Neural cell (in vitro differentiated cells): ENCODE results near the gene PDE8B. TPM values are rescaled to one million over a fixed set of nuclear protein-coding genes. Genes with fewer than 3 reads are reported as not detected.

ENCODE experiments used
- H2AFZ ChIP-seq: fragments of 200-600, 300-800 bp; sonication (generic), shearing (Covaris generic); 2 replicates; pipeline ENCODE4 v1.6.0; 2014; ENCODE audit warnings: low read depth, mild to moderate bottlenecking, antibody characterized with exemption, low read length, moderate library complexity
- H3F3A ChIP-seq: fragments of 200-600 bp; shearing (Covaris generic); 2 replicates; pipeline ENCODE4 v1.6.1; 2016; ENCODE audit warnings: mild to moderate bottlenecking, moderate library complexity, mixed read lengths, antibody characterized with exemption, low read length; ENCODE audit not compliant: insufficient read depth, poor library complexity, severe bottlenecking
- H3K27ac ChIP-seq: fragments of 200-600, 300-800 bp; sonication (generic), shearing (Covaris generic); 2 replicates; pipeline ENCODE4 v1.5.1; 2014; ENCODE audit warnings: mild to moderate bottlenecking, low read length, moderate library complexity
- H3K27me3 ChIP-seq: fragments of 300-800, 200-600 bp; sonication (generic), shearing (Covaris generic); 2 replicates; pipeline ENCODE4 v1.6.0; 2014; ENCODE audit warnings: mild to moderate bottlenecking, low read depth, low read length, moderate library complexity; ENCODE audit not compliant: insufficient read depth
- H3K36me3 ChIP-seq: fragments of 300-800, 200-600 bp; sonication (generic), shearing (Covaris generic); 2 replicates; pipeline ENCODE4 v1.5.1; 2014; ENCODE audit warnings: mild to moderate bottlenecking, antibody characterized with exemption, low read length, moderate library complexity; ENCODE audit not compliant: insufficient read depth
- H3K4me2 ChIP-seq: fragments of 300-800, 200-600 bp; sonication (generic), shearing (Covaris generic); 2 replicates; pipeline ENCODE4 v1.6.0; 2014; ENCODE audit warnings: mild to moderate bottlenecking, low read length
- H3K4me3 ChIP-seq: fragments of 300-800, 200-600 bp; sonication (generic), shearing (Covaris generic); 2 replicates; pipeline ENCODE4 v1.5.1; 2014; ENCODE audit warnings: mild to moderate bottlenecking, low read length, moderate library complexity
- H3K79me2 ChIP-seq: fragments of 200-600 bp; shearing (Covaris generic); replicated peaks from 2 replicates; pipeline ENCODE4 v1.6.0; 2014; ENCODE audit warnings: mild to moderate bottlenecking, low read length, moderate library complexity; ENCODE audit not compliant: insufficient read depth
- H3K9ac ChIP-seq: fragments of 300-800, 200-600 bp; sonication (generic), shearing (Covaris generic); 2 replicates; pipeline ENCODE4 v1.6.1; 2016; ENCODE audit warnings: mild to moderate bottlenecking, low read length, mixed read lengths
- H3K9me2 ChIP-seq: fragments of 200-600 bp; shearing (Covaris generic); 2 replicates; pipeline ENCODE4 v1.6.1; 2016; ENCODE audit warnings: mild to moderate bottlenecking, low read length, mixed read lengths; ENCODE audit not compliant: insufficient read depth
- H3K9me3 ChIP-seq: fragments of 200-600, 300-800 bp; sonication (generic), shearing (Covaris generic); 2 replicates; pipeline ENCODE4 v1.6.1; 2016; ENCODE audit warnings: mild to moderate bottlenecking, mixed run types, low read length, moderate library complexity, mixed read lengths
- H4K20me1 ChIP-seq: fragments of 200-600 bp; shearing (Covaris generic); 2 replicates; pipeline ENCODE4 v1.6.1; 2016; ENCODE audit warnings: mild to moderate bottlenecking, mixed run types; ENCODE audit not compliant: insufficient read depth
- CTCF ChIP-seq: fragments of 450-650 bp; IDR thresholded peaks from 2 replicates; pipeline ENCODE4 v1.5.1; 2014; ENCODE audit warnings: antibody characterized with exemption, mild to moderate bottlenecking, moderate library complexity; ENCODE audit not compliant: poor library complexity, severe bottlenecking
- EP300 ChIP-seq: fragments of 450-650 bp; conservative IDR thresholded peaks from 2 replicates; pipeline ENCODE4 v1.6.1; 2014; ENCODE audit warnings: antibody characterized with exemption, mild to moderate bottlenecking, moderate library complexity; ENCODE audit not compliant: poor library complexity, severe bottlenecking
- EZH2 ChIP-seq: fragments of 200-600, 300-800 bp; shearing (Covaris generic), sonication (generic); IDR thresholded peaks from 2 replicates; pipeline ENCODE4 v1.6.1; 2014; ENCODE audit warnings: antibody characterized with exemption, low read length, borderline replicate concordance, mild to moderate bottlenecking; ENCODE audit not compliant: insufficient read depth, poor library complexity, severe bottlenecking
- MXI1 ChIP-seq: fragments of 450-650 bp; conservative IDR thresholded peaks from 2 replicates; pipeline ENCODE4 v1.6.1; 2014; ENCODE audit warnings: antibody characterized with exemption, mild to moderate bottlenecking; ENCODE audit not compliant: poor library complexity, severe bottlenecking
- POLR2AphosphoS5 ChIP-seq: IDR thresholded peaks from 2 replicates; pipeline ENCODE4 v1.6.1; 2012
- RAD21 ChIP-seq: fragments of 450-650 bp; conservative IDR thresholded peaks from 2 replicates; pipeline ENCODE4 v1.6.1; 2014; ENCODE audit warnings: antibody characterized with exemption, mild to moderate bottlenecking, moderate library complexity
- REST ChIP-seq: IDR thresholded peaks from 2 replicates; pipeline ENCODE4 v1.6.1; 2012; ENCODE audit warnings: borderline replicate concordance
- SMC3 ChIP-seq: fragments of 450-650 bp; conservative IDR thresholded peaks from 2 replicates; pipeline ENCODE4 v1.6.1; 2014; ENCODE audit warnings: antibody characterized with exemption, mild to moderate bottlenecking, moderate library complexity; ENCODE audit not compliant: poor library complexity
- TAF1 ChIP-seq: IDR thresholded peaks from 2 replicates; pipeline ENCODE4 v1.6.1; 2012; ENCODE audit warnings: low read depth
- polyA plus RNA-seq: library from polyadenylated mRNA; depleted of rRNA; stranded (reverse); fragments of >200 nt; gene quantifications from 2 replicates; pipeline ENCODE4 v1.2.3, GENCODE V29; 2014

PDE8B gene
- polyA plus RNA-seq, 1 donor from 2014 or later = 0.22 TPM

- no peaks in the 10 kb centered on the region for H3K9me3 ChIP-seq
- no peaks in the 10 kb centered on the region for H4K20me1 ChIP-seq
- H3K27ac ChIP-seq = no peak overlapping the region
- H3K4me2 ChIP-seq = no peak overlapping the region
- H3K36me3 ChIP-seq = no peaks in the 10 kb centered on the region
- H3K27me3 ChIP-seq = no peaks in the 10 kb centered on the region
- H3K9ac ChIP-seq = no peak overlapping the region
- no peaks in the 10 kb centered on the region for H3K79me2 ChIP-seq
- no peaks in the 10 kb centered on the region for H3F3A ChIP-seq
- H3K9me2 ChIP-seq = no peaks in the 10 kb centered on the region
- TF ChIP-seq TAF1 (no peak), CTCF (no peak), EP300 (no peak), EZH2 (no peak), POLR2AphosphoS5 (no peak), SMC3 (no peak), MXI1 (no peak), REST (no peak), RAD21 (no peak)
- no peak overlapping the region for H2AFZ ChIP-seq
- no peak overlapping the region for H3K4me3 ChIP-seq
Observed at GRCh38 chr5:77218263-77218662, 7.8 kb downstream of the PDE8B start.

- TF ChIP-seq REST = no peak
- TF ChIP-seq SMC3 = no peak
- no peak for TF ChIP-seq CTCF
- TF ChIP-seq RAD21 = no peak
- TF ChIP-seq POLR2AphosphoS5 = no peak
- TF ChIP-seq TAF1 = no peak
- TF ChIP-seq EZH2 = no peak
- TF ChIP-seq EP300 = no peak
- no peak for TF ChIP-seq MXI1
- Histone ChIP-seq H3K9me3 (no peaks in the 10 kb centered on the region), H3K79me2 (no peaks in the 10 kb centered on the region), H3K27ac (no peak overlapping the region), H3K9ac (no peak overlapping the region), H3K36me3 (no peaks in the 10 kb centered on the region), H3K4me2 (no peak overlapping the region), H3K4me3 (no peak overlapping the region), H3K9me2 (no peaks in the 10 kb centered on the region), H4K20me1 (no peaks in the 10 kb centered on the region), H3K27me3 (no peaks in the 10 kb centered on the region), H2AFZ (no peak overlapping the region), H3F3A (no peaks in the 10 kb centered on the region)
Observed at GRCh38 chr5:77221115-77221514, 10.6 kb downstream of the PDE8B start.
